H9 (cell line): ENCODE data around the gene PPFIA4. TPM values are rescaled to one million over a fixed set of nuclear protein-coding genes. Genes with fewer than 3 reads are reported as not detected.

Source experiments
- DNase-seq: peaks from one replicate; pipeline ENCODE4 v3.0.0-alpha.2; 2017
- H2AFZ ChIP-seq: one replicate; pipeline ENCODE4 v1.6.1; 2013; ENCODE audit warnings: mild to moderate bottlenecking, low read length, control low read depth, moderate library complexity
- H2AK5ac ChIP-seq: 2 replicates; pipeline ENCODE4 v1.6.1; 2013; ENCODE audit warnings: low read length, control low read depth, mixed read lengths; ENCODE audit not compliant: insufficient read length
- H2BK120ac ChIP-seq: one replicate; pipeline ENCODE4 v1.6.1; 2013; ENCODE audit warnings: low read depth, mild to moderate bottlenecking, low read length, control low read depth, inconsistent platforms; ENCODE audit not compliant: poor library complexity, severe bottlenecking
- H2BK12ac ChIP-seq: 2 replicates; pipeline ENCODE4 v1.6.1; 2013; ENCODE audit warnings: low read length, control low read depth, mixed read lengths, low read depth; ENCODE audit not compliant: insufficient read length
- H2BK15ac ChIP-seq: 2 replicates; pipeline ENCODE4 v1.6.1; 2013; ENCODE audit warnings: low read depth, low read length, control low read depth
- H2BK20ac ChIP-seq: one replicate; pipeline ENCODE4 v1.6.1; 2013; ENCODE audit warnings: low read depth, mild to moderate bottlenecking, low read length, control low read depth, inconsistent platforms; ENCODE audit not compliant: poor library complexity, severe bottlenecking
- H2BK5ac ChIP-seq: 2 replicates; pipeline ENCODE4 v1.6.1; 2013; ENCODE audit warnings: low read length, control low read depth, mixed read lengths; ENCODE audit not compliant: insufficient read length
- H3K14ac ChIP-seq: 2 replicates; pipeline ENCODE4 v1.6.1; 2013; ENCODE audit warnings: low read length, control low read depth; ENCODE audit not compliant: insufficient read depth
- H3K18ac ChIP-seq: 2 replicates; pipeline ENCODE4 v1.6.1; 2013; ENCODE audit warnings: low read depth, mild to moderate bottlenecking, mixed read lengths, low read length, control low read depth; ENCODE audit not compliant: insufficient read length
- H3K23ac ChIP-seq: 2 replicates; pipeline ENCODE4 v1.6.1; 2013; ENCODE audit warnings: low read length, control low read depth, mixed read lengths, low read depth; ENCODE audit not compliant: insufficient read length
- H3K23me2 ChIP-seq: 2 replicates; pipeline ENCODE4 v1.6.1; 2013; ENCODE audit warnings: low read depth, mild to moderate bottlenecking, mixed read lengths, low read length, control low read depth; ENCODE audit not compliant: insufficient read length, poor library complexity, severe bottlenecking
- H3K27ac ChIP-seq: 2 replicates; pipeline ENCODE4 v1.5.1; 2013; ENCODE audit warnings: low read length, control low read depth, mixed read lengths, low read depth; ENCODE audit not compliant: insufficient read length
- H3K27me3 ChIP-seq: 2 replicates; pipeline ENCODE4 v1.6.1; 2013; ENCODE audit warnings: low read length, control low read depth, inconsistent platforms; ENCODE audit not compliant: insufficient read depth
- H3K4ac ChIP-seq: 2 replicates; pipeline ENCODE4 v1.6.1; 2013; ENCODE audit warnings: low read depth, mild to moderate bottlenecking, control low read depth, inconsistent platforms, low read length, moderate library complexity
- H3K4me1 ChIP-seq: 2 replicates; pipeline ENCODE4 v1.6.1; 2013; ENCODE audit warnings: low read length, control low read depth, inconsistent platforms; ENCODE audit not compliant: insufficient read depth
- H3K4me2 ChIP-seq: 2 replicates; pipeline ENCODE4 v1.6.1; 2013; ENCODE audit warnings: low read length, control low read depth, mixed read lengths; ENCODE audit not compliant: insufficient read length, insufficient read depth
- H3K56ac ChIP-seq: 2 replicates; pipeline ENCODE4 v1.6.1; 2013; ENCODE audit warnings: low read depth, mild to moderate bottlenecking, mixed read lengths, low read length, control low read depth; ENCODE audit not compliant: insufficient read length
- H3K79me1 ChIP-seq: 2 replicates; pipeline ENCODE4 v1.6.1; 2013; ENCODE audit warnings: low read depth, mild to moderate bottlenecking, moderate library complexity, low read length, control low read depth, inconsistent platforms; ENCODE audit not compliant: insufficient read depth, poor library complexity, severe bottlenecking
- H3K79me2 ChIP-seq: 2 replicates; pipeline ENCODE4 v1.6.1; 2013; ENCODE audit warnings: low read length, control low read depth, inconsistent platforms; ENCODE audit not compliant: insufficient read depth
- H3K9ac ChIP-seq: 2 replicates; pipeline ENCODE4 v1.6.1; 2013; ENCODE audit warnings: low read length, control low read depth, mixed read lengths; ENCODE audit not compliant: insufficient read length; ENCODE audit errors: extremely low read depth
- H3K9me3 ChIP-seq: one replicate; pipeline ENCODE4 v1.6.1; 2013; ENCODE audit warnings: low read depth, low read length, inconsistent platforms; ENCODE audit not compliant: control insufficient read depth
- H3T11ph ChIP-seq: one replicate; pipeline ENCODE4 v1.6.1; 2013; ENCODE audit warnings: mild to moderate bottlenecking, low read length, control low read depth, inconsistent platforms
- H4K20me1 ChIP-seq: one replicate; pipeline ENCODE4 v1.6.1; 2013; ENCODE audit not compliant: control insufficient read depth, insufficient read length, insufficient read depth
- H4K5ac ChIP-seq: 2 replicates; pipeline ENCODE4 v1.6.1; 2013; ENCODE audit warnings: low read depth, mild to moderate bottlenecking, mixed read lengths, low read length, control low read depth; ENCODE audit not compliant: insufficient read length
- H4K8ac ChIP-seq: replicated peaks from 2 replicates; pipeline ENCODE4 v1.6.1; 2013; ENCODE audit warnings: low read length, control low read depth, mixed read lengths, low read depth; ENCODE audit not compliant: insufficient read length
- H4K91ac ChIP-seq: 2 replicates; pipeline ENCODE4 v1.6.1; 2013; ENCODE audit warnings: low read depth, mild to moderate bottlenecking, moderate library complexity, mixed read lengths, low read length, control low read depth; ENCODE audit not compliant: insufficient read length
- H3K27ac Mint-ChIP-seq, 3 experiments: 2 replicates in 2 of 3; 3 replicates in 1 of 3; pipeline ENCODE4 v1.8.0; 2020 to 2021; ENCODE audit warnings: mixed read lengths in 3 of 3, mild to moderate bottlenecking in 1 of 3, moderate library complexity in 1 of 3
- H3K27me3 Mint-ChIP-seq: 2 replicates; pipeline ENCODE4 v1.8.0; 2021; ENCODE audit warnings: low read depth, mild to moderate bottlenecking, moderate library complexity, mixed read lengths
- H3K36me3 Mint-ChIP-seq, 3 experiments: 2 replicates in 2 of 3; 3 replicates in 1 of 3; pipeline ENCODE4 v1.8.0; 2020 to 2021; ENCODE audit warnings: low read depth in 3 of 3, mixed read lengths in 3 of 3; ENCODE audit not compliant: insufficient read depth in 1 of 3
- H3K4me1 Mint-ChIP-seq, 2 experiments: 2 replicates each; pipeline ENCODE4 v1.8.0; 2020; ENCODE audit warnings: mixed read lengths in 2 of 2
- H3K4me3 Mint-ChIP-seq, 2 experiments: 2 replicates in 1 of 2; 3 replicates in 1 of 2; pipeline ENCODE4 v1.8.0; 2020 to 2021; ENCODE audit warnings: mild to moderate bottlenecking in 2 of 2, mixed read lengths in 2 of 2, moderate library complexity in 1 of 2
- H3K9me3 Mint-ChIP-seq, 2 experiments: 2 replicates in 1 of 2; 3 replicates in 1 of 2; pipeline ENCODE4 v1.8.0; 2020; ENCODE audit warnings: mild to moderate bottlenecking in 2 of 2, mixed read lengths in 2 of 2, moderate library complexity in 1 of 2
- CTCF ChIP-seq: fragments of 200-600 bp; sonication (generic); conservative IDR thresholded peaks from 3 replicates; pipeline ENCODE4 v1.8.0; 2021; ENCODE audit warnings: antibody characterized with exemption, mild to moderate bottlenecking
- WGBS: extraction: QIAGEN DNeasy Blood & Tissue Kit; methylation state at CpG from one replicate; pipeline ENCODE4 v1.1.7; 2013; ENCODE audit warnings: missing lambda C conversion rate, low lambda C conversion rate, mixed read lengths; ENCODE audit not compliant: insufficient read length; ENCODE audit errors: extremely low coverage; 5-methylcytosine and 5-hydroxymethylcytosine counted together
- total RNA-seq: library from RNA; stranded (reverse); gene quantifications from 2 replicates; pipeline ENCODE4 v1.2.1, GENCODE V29; 2021

Gene PPFIA4
- total RNA-seq, 1 experiment from 2014 or later = 3.9 TPM

DNA sequence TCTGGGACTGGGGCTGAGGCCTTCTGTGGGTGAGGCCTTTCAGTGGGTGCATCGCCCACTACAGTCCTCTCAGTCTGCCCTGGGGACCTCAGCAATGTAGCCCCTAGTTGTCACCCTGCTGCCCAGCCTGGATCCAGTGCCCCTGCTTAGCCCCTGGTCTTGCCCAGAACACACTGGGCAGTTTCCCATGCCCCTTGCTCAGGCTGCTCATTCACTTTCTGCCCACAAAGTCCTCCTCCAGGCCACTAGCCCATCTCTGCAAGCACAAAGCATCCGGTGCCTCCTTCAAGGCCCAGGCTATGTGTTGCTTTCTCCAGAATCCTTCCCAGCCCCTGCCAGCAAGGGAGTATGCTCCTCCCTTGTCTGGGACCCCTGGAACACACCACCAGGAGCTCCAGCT lies 95.9 kb downstream of the PPFIA4 start:
- Histone ChIP-seq H3T11ph (no peak overlapping the region), H3K23ac (no peak overlapping the region), H2AK5ac (no peak overlapping the region), H2BK12ac (no peak overlapping the region), H3K79me2 (no peaks in the 10 kb centered on the region), H2BK120ac (no peak overlapping the region), H4K5ac (no peak overlapping the region), H3K79me1 (no peaks in the 10 kb centered on the region), H3K27ac (no peak overlapping the region), H3K23me2 (peaks cover under 1% of the 10 kb centered on the region), H3K18ac (no peak overlapping the region), H2BK20ac (no peak overlapping the region), H3K56ac (no peak overlapping the region), H4K20me1 (no peaks in the 10 kb centered on the region), H3K9me3 (no peaks in the 10 kb centered on the region), H3K4me1 (peaks cover 2% of the 10 kb centered on the region; the same call in 1 of the 2 replicates), H3K4ac (no peak overlapping the region), H2BK5ac (no peak overlapping the region), H4K91ac (no peak overlapping the region), H3K14ac (no peak overlapping the region), H3K4me2 (no peak overlapping the region), H2BK15ac (no peak overlapping the region), H4K8ac (no peak overlapping the region), H2AFZ (no peak overlapping the region), H3K27me3 (no peaks in the 10 kb centered on the region; the same call in 1 of the 2 replicates), H3K9ac (no peak overlapping the region)
- H3K4me3 Mint-ChIP-seq = no peak overlapping the region
- WGBS = no CpG with 5 or more reads among the region's 2 CpGs
- H3K4me1 Mint-ChIP-seq = peaks cover 18 to 38% of the 10 kb centered on the region in 2 experiments
- H3K27ac Mint-ChIP-seq = no peak overlapping the region
- peaks cover 58% of the 10 kb centered on the region for H3K27me3 Mint-ChIP-seq
- peak; percentile 17 for DNase-seq
- TF ChIP-seq CTCF = no peak
- H3K9me3 Mint-ChIP-seq = no peaks in the 10 kb centered on the region; a peak in 1 of 5 replicates
- H3K36me3 Mint-ChIP-seq = no peaks in the 10 kb centered on the region
